ENCODE results near the gene ADRA2C.

Gene ADRA2C

DNA sequence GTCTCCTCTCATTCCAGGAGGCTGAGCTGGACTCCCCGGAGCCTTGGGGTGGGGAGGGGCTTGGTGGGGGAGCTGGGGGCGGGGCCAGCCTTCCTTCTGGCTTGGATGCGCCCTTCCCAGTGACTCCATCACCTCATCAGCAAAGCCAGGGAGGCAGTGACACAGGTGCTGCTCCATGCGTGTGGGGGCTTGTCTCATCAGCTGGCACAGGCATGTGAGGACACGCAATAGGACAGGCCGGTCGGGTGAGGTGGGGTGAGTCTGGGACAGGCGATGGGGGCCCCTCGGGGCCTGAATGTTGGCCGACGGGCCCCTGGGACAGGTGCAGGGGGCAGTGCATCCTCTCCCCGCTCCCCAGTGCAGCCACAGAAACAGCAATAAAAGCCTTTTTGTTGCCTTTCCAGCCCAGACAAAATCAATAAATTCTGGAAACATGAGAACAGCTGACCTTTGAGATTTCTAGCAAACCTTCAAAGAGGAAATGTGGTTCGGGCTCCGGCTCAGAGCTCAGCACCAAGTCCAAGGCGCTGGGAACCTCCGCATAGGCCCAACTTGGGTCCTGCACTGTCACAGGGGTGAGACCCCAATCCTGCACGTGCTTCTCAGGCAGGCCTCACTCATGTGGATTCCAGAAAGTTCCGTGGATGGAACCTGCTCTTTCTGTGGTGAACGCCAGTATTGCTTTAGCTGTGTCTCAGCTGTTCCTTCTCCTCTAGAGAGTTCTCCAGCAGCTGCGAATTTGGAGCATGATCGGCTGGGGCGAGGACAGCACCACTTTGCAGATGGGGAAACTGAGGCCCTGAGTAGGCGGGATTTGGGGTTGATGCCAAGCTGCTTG lies 18.5 kb downstream of the ADRA2C start:
- TF ChIP-seq, protein P1, sequence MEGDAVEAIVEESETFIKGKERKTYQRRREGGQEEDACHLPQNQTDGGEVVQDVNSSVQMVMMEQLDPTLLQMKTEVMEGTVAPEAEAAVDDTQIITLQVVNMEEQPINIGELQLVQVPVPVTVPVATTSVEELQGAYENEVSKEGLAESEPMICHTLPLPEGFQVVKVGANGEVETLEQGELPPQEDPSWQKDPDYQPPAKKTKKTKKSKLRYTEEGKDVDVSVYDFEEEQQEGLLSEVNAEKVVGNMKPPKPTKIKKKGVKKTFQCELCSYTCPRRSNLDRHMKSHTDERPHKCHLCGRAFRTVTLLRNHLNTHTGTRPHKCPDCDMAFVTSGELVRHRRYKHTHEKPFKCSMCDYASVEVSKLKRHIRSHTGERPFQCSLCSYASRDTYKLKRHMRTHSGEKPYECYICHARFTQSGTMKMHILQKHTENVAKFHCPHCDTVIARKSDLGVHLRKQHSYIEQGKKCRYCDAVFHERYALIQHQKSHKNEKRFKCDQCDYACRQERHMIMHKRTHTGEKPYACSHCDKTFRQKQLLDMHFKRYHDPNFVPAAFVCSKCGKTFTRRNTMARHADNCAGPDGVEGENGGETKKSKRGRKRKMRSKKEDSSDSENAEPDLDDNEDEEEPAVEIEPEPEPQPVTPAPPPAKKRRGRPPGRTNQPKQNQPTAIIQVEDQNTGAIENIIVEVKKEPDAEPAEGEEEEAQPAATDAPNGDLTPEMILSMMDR (IDR thresholded peaks at IDR 0.05) = no peak
- Histone ChIP-seq H3K27ac (no peak overlapping the region), H3K4me3 (no peak overlapping the region)
- no peak for DNase-seq (ENCODE audit: low spot score)

- no peak for DNase-seq (ENCODE audit: low spot score)
- H3K4me3 ChIP-seq = no peak overlapping the region
- TF ChIP-seq, protein P1 (IDR thresholded peaks at IDR 0.05) = no peak
- H3K27ac ChIP-seq = no peak overlapping the region
These were observed 19.0 kb downstream of the ADRA2C start for GRCh38 chr4:3785292-3785565.

DNA sequence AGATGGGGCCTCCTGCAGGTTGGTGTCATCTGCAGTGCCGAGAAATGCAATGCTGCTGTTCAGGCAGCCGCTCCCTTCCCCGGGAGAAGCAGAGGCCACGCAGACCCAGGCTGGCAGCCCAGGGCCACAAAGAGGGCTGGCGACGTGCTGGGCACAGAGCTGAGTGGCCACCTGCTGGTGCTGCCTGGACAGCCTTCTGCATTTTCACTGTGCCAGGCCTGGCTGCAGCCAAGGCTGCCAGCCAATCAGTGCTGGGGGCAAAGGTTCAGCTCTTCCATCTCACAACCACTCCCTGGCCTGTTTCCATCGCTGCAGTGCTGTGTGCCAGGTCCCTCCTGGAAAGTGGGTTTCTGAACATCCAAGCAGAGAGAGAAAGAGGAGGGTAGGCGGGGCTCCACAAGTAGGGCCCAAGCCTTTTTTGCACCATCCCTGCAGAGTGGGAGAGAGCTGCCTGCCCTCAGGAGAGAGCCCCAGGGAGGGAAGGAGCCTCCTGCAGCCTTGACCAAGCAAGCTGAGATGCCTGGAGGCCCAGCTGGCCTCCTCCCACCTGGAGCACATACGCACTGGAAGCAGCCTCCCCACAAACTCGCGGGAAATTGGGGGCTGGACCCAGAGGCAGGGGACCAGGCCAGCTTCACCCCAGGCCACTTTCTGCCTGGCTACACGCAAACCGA lies 20.1 kb downstream of the ADRA2C start:
- TF ChIP-seq, protein P1 (IDR thresholded peaks at IDR 0.05) = no peak
- Histone ChIP-seq H3K4me3 (no peak overlapping the region), H3K27ac (no peak overlapping the region)
- DNase-seq (ENCODE audit: low spot score) = no peak

GRCh38 chr4:3787489-3788365 lies 21.5 kb downstream of the ADRA2C start:
- Histone ChIP-seq H3K27ac (no peak overlapping the region), H3K4me3 (no peak overlapping the region)
- TF ChIP-seq, protein P1 (IDR thresholded peaks at IDR 0.05) = no peak
- no peak for DNase-seq (ENCODE audit: low spot score)

GRCh38 chr4:3788366-3788660 lies 22.1 kb downstream of the ADRA2C start:
- H3K27ac ChIP-seq = no peak overlapping the region
- no peak for DNase-seq (ENCODE audit: low spot score)
- H3K4me3 ChIP-seq = no peak overlapping the region
- TF ChIP-seq, protein P1 (IDR thresholded peaks at IDR 0.05) = no peak

DNA sequence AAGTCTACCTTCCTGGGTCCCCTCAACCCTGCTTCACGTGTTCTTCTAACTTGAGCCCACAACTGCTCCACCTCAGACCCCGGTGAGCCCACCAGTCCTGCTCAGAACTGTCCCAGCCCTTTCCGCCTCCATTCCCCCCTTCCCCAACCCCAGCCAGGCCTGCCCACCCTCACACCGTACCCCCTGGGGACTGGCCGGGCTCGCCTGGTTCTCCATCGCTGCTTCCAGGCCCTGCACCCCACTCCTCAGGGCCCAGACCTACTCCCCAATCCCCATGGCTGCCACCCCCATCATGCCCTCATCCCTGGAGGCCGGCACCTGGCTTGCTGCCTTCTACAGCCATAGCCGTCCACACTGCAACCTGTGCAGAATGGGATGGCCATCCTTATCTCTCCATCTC lies 23.4 kb downstream of the ADRA2C start:
- TF ChIP-seq, protein P1 (IDR thresholded peaks at IDR 0.05) = no peak
- no peak for DNase-seq (ENCODE audit: low spot score)
- Histone ChIP-seq H3K27ac (no peak overlapping the region), H3K4me3 (no peak overlapping the region)
